HepG2 (cell line): ENCODE results near the gene FAM131A. TPM values are rescaled to one million over a fixed set of nuclear protein-coding genes. Genes with fewer than 3 reads are reported as not detected.

Experiments used
- ATF6 ChIP-seq: sonication (generic); formaldehyde crosslinking; conservative IDR thresholded peaks from 2 replicates; pipeline ENCODE4 v1.4.0; 2020; ENCODE audit warnings: missing genetic modification reagents
- ETV5 ChIP-seq: IDR thresholded peaks from 2 replicates; pipeline ENCODE4 v1.6.1; 2018; ENCODE audit warnings: missing biosample characterization, missing genetic modification reagents, inconsistent platforms, borderline replicate concordance
- HOXA3 ChIP-seq: sonication (generic); formaldehyde crosslinking; IDR thresholded peaks from 2 replicates; pipeline ENCODE4 v1.5.0; 2020; ENCODE audit warnings: missing genetic modification reagents
- IKZF4 ChIP-seq: sonication (generic); formaldehyde crosslinking; IDR thresholded peaks from 2 replicates; pipeline ENCODE4 v1.5.1; 2020; ENCODE audit warnings: borderline replicate concordance, mild to moderate bottlenecking, low read depth, missing genetic modification reagents; ENCODE audit errors: not compliant biosample characterization
- MAFF ChIP-seq: IDR thresholded peaks from 2 replicates; pipeline ENCODE4 v1.6.1; 2011; ENCODE audit warnings: low read depth, low read length, improper control_type of control experiment
- MEIS2 ChIP-seq: sonication (generic); formaldehyde crosslinking; IDR thresholded peaks from 2 replicates; pipeline ENCODE4 v1.9.0; 2021; ENCODE audit warnings: mild to moderate bottlenecking, missing genetic modification reagents
- NFIB ChIP-seq: sonication (generic); formaldehyde crosslinking; IDR thresholded peaks from 2 replicates; pipeline ENCODE4 v1.9.0; 2021; ENCODE audit warnings: missing genetic modification reagents, mild to moderate bottlenecking, borderline replicate concordance
- PRDM4 ChIP-seq: sonication (generic); formaldehyde crosslinking; IDR thresholded peaks from 2 replicates; pipeline ENCODE4 v1.9.0; 2021; ENCODE audit warnings: missing genetic modification reagents, borderline replicate concordance
- TOE1 ChIP-seq: sonication (generic); formaldehyde crosslinking; IDR thresholded peaks from 2 replicates; pipeline ENCODE4 v1.4.0; 2020; ENCODE audit warnings: mild to moderate bottlenecking, missing genetic modification reagents
- ZBTB40 ChIP-seq, 2 experiments: fragments of 450-650 bp in 1 of 2; sonication (generic) in 1 of 2; formaldehyde crosslinking in 1 of 2; IDR thresholded peaks; 2 replicates each; pipeline versions ENCODE4 v1.6.1 to v1.8.0; 2016 to 2022; ENCODE audit warnings: antibody characterized with exemption in 1 of 2, mild to moderate bottlenecking in 1 of 2, missing genetic modification reagents in 1 of 2
- ZFP36L2 ChIP-seq: sonication (generic); formaldehyde crosslinking; IDR thresholded peaks from 2 replicates; pipeline ENCODE4 v1.4.0; 2020; ENCODE audit warnings: missing genetic modification reagents
- ZMYM2 ChIP-seq: sonication (generic); formaldehyde crosslinking; IDR thresholded peaks from 2 replicates; pipeline ENCODE4 v1.8.0; 2022; ENCODE audit warnings: mild to moderate bottlenecking, missing genetic modification reagents
- ZNF331 ChIP-seq: sonication (generic); formaldehyde crosslinking; IDR thresholded peaks from 2 replicates; pipeline ENCODE4 v1.4.0; 2020; ENCODE audit warnings: missing genetic modification reagents
- ZNF720 ChIP-seq: sonication (generic); formaldehyde crosslinking; IDR thresholded peaks from 2 replicates; pipeline ENCODE4 v1.4.0; 2020; ENCODE audit warnings: missing genetic modification reagents
- polyA plus RNA-seq, 8 experiments: library from polyadenylated mRNA; depleted of rRNA in 3 of 8; stranded (reverse) in 7 of 8; unstranded in 1 of 8; fragments of >200 nt; fragmentation: Illumina TruSeq in 4 of 8; extraction: Trizol in 4 of 8; gene quantifications; 2 replicates each; pipeline versions ENCODE4 v1.2.1 to v1.2.3, GENCODE V29; 2011 to 2016; ENCODE audit warnings: low read depth in 4 of 8, missing spikeins in 1 of 8, mixed read lengths in 1 of 8; ENCODE audit not compliant: insufficient read depth in 1 of 8
- total RNA-seq, 5 experiments: library from RNA; depleted of rRNA; stranded (reverse); fragments of >200 nt; fragmentation: Illumina TruSeq; extraction: Trizol; gene quantifications; 2 replicates each; pipeline ENCODE4 v1.2.3, GENCODE V29; 2016; ENCODE audit warnings: low read depth in 1 of 5
- TF ChIP-seq, protein P1 (sequence below): sonication (generic); IDR thresholded peaks from 2 replicates; pipeline ENCODE4 v1.6.1; 2016; ENCODE audit warnings: low read depth, borderline replicate concordance

The FAM131A gene
- total and polyA plus RNA-seq, 2 of the 13 experiments (the other 11 are each of a cell fraction or from before 2014, with no cell fraction given) = 9.2 to 9.3 TPM

DNA sequence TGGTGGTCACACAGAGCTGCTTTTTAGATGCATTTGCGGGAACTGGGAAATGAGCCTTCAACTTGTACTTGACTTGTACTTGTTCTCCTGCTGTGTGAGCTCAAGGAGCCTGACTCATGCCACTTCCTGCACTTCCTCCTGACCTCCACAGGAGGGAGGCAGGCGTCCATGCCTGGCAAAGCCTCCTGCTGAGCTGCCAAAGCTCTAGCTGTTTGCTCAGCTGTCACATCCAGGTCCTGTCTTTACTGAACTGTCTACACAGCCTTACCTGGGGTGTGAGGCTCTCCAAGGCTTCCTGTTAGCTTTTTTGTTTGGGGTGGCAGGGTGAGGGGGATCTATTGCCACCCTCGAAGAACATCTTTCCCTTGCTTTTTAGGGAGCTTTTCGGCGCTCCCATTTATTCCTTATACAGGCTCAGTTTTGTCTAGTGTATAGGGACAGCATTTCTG is 34.2 kb downstream of the FAM131A start (continued):
- TF ChIP-seq ATF6 (CRISPR knock-in tag) (no peak), ZBTB40 (IDR thresholded peaks at IDR 0.05) (no peak), ZBTB40 (CRISPR knock-in tag; IDR thresholded peaks at IDR 0.05) (no peak), ETV5 (peak; percentile 50; the same call in 1 of the 2 replicates), PRDM4 (CRISPR knock-in tag) (no peak), MEIS2 (peak; percentile 76; the same call in 1 of the 2 replicates), NFIB (CRISPR knock-in tag) (no peak), ZNF331 (CRISPR knock-in tag) (peak; percentile 32; the same call in 1 of the 2 replicates), ZFP36L2 (CRISPR knock-in tag) (no peak), ZNF720 (CRISPR knock-in tag) (no peak), TOE1 (CRISPR knock-in tag) (no peak), ZMYM2 (CRISPR knock-in tag) (no peak), HOXA3 (CRISPR knock-in tag) (no peak; the same call in 1 of the 2 replicates), IKZF4 (no peak), MAFF (0 out of 2 replicates have a peak, but pooled peaks have one; percentile 36)
- TF ChIP-seq, protein P1, sequence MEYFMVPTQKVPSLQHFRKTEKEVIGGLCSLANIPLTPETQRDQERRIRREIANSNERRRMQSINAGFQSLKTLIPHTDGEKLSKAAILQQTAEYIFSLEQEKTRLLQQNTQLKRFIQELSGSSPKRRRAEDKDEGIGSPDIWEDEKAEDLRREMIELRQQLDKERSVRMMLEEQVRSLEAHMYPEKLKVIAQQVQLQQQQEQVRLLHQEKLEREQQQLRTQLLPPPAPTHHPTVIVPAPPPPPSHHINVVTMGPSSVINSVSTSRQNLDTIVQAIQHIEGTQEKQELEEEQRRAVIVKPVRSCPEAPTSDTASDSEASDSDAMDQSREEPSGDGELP = peak; percentile 98
